ENCODE measurements around the gene ASMTL.
"Not testable (repeated sequence)": the region's sequence is repeated elsewhere in the genome, so short reads cannot be mapped to it uniquely, and the experiment has no call there.

ASMTL gene

DNA sequence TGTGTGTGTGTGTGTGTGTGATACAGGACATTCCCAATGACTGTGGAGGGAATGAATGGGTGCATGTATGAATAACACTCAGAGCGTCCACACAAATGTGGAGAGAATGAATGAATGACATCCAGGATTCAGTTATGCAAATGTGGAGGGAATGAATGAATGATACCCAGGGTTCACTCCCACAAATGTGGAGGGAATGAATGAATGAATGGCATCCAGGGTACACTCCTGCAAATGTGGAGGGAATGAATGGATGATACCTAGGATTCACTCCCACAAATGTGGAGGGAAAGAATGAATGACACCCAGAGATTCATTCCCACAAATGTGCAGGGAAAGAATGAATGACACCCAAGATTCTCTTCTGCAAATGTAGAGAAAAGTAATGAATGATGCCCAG, 36.0 kb upstream of the ASMTL start:
- Histone ChIP-seq H3K27me3 (ENCODE audit: control insufficient read depth in 1 of 2, insufficient read depth in 2 of 2, low read length in 2 of 2) (peaks cover 0 to 13% of the 10 kb centered on the region in 2 donors), H3K27ac (ENCODE audit: low read depth, low read length) (no peak overlapping the region), H3K4me1 (ENCODE audit: insufficient read depth, low read length) (no peaks in the 10 kb centered on the region), H3K9ac (ENCODE audit: low read length) (no peak overlapping the region), H3K4me3 (ENCODE audit: low read depth in 1 of 2, low read length in 2 of 2) (no peak overlapping the region), H3K36me3 (ENCODE audit: insufficient read depth, low read length) (no peaks in the 10 kb centered on the region), H3K9me3 (ENCODE audit: low read length) (no peaks in the 10 kb centered on the region)

DNA sequence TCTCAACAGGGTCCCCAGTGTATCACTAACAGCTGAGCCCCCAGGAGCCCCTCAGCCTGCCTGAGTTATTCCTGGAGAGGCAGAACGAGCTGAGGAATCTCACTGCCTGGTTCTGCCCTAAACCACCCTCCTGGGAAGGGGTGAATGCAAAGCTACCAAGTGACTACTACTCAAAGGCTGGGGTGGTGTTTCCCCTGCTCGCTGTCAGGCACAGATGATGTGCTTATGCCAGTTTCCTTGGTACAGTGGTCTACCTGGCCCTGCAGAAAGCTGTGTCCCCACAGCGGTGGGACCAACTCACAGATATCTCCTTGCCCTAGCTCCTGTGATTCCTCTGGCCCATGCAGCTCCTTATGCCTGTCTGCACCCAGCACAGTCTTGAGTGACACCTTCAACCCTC, 35.4 kb upstream of the ASMTL start:
- Histone ChIP-seq H3K27ac (ENCODE audit: low read depth, low read length) (no peak overlapping the region), H3K9ac (ENCODE audit: low read length) (no peak overlapping the region)

DNA sequence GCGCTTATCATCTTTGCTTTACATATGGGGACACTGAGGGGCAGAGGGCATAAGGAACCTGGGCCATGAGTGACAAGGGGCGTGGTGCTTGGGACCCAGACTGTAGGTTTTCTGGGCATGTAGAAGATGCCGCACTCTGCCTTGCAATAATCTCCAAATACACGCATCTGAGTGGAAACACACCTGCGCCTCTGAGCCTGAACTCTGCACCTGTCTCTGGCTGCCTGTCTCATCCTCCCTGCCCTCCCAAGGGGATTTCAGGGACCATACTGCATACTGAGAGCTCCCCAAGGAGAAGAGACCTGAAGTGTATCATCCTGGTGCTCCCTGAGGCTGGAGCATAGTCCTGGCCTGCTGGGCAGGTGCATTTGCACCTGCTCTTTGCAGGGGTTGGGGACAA, 34.7 kb upstream of the ASMTL start:
- Histone ChIP-seq H3K27ac (ENCODE audit: low read depth, low read length) (no peak overlapping the region), H3K4me3 (ENCODE audit: low read depth in 1 of 2, low read length in 2 of 2) (no peak overlapping the region), H3K36me3 (ENCODE audit: insufficient read depth, low read length) (no peaks in the 10 kb centered on the region), H3K9me3 (ENCODE audit: low read length) (no peaks in the 10 kb centered on the region), H3K9ac (ENCODE audit: low read length) (no peak overlapping the region), H3K4me1 (ENCODE audit: insufficient read depth, low read length) (no peaks in the 10 kb centered on the region), H3K27me3 (ENCODE audit: control insufficient read depth in 1 of 2, insufficient read depth in 2 of 2, low read length in 2 of 2) (peaks cover 0 to 13% of the 10 kb centered on the region in 2 donors)

More for the DNA sequence above, 35.4 kb upstream of the ASMTL start:
- Histone ChIP-seq H3K9me3 (ENCODE audit: low read length) (no peaks in the 10 kb centered on the region), H3K4me3 (ENCODE audit: low read depth in 1 of 2, low read length in 2 of 2) (no peak overlapping the region), H3K27me3 (ENCODE audit: control insufficient read depth in 1 of 2, insufficient read depth in 2 of 2, low read length in 2 of 2) (peaks cover 0 to 13% of the 10 kb centered on the region in 2 donors), H3K4me1 (ENCODE audit: insufficient read depth, low read length) (no peaks in the 10 kb centered on the region), H3K36me3 (ENCODE audit: insufficient read depth, low read length) (no peaks in the 10 kb centered on the region)

DNA sequence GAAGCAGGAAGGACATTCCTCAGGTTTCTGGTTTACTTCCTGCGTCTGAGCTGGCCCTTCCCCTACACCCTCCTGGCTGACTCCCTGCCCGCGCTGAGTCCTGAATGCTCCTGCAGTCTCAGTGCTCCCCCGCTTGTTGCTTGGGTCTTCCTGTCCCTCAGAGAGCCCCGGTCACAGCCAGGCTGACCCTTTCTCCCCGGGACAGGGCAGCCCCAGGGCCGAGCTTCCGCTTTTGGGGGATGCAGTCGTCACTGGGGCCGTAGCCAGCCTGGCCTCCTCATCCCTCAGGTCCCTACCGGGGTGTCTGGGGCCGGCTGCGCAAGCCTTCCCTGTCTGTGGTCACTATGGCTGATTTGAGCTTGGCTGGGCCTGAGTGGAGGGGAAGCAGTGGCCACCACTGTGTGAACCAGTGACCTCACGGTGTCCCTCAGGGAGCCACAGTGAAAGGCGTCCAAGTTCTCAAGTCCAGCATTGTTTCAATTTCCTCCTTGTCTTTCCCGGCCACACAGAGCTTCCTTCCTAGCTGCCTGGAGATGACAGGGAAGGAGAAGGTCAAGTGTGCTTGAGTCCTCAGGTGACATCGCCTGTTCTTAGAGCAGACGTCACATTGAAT, 34.1 kb upstream of the ASMTL start:
- no peaks in the 10 kb centered on the region for H3K4me1 ChIP-seq (ENCODE audit: insufficient read depth, low read length)
- no peak overlapping the region for H3K27ac ChIP-seq (ENCODE audit: low read depth, low read length)
- no peak overlapping the region for H3K9ac ChIP-seq (ENCODE audit: low read length)
- H3K36me3 ChIP-seq (ENCODE audit: insufficient read depth, low read length) = no peaks in the 10 kb centered on the region
- peaks cover 0 to 13% of the 10 kb centered on the region in 2 donors for H3K27me3 ChIP-seq (ENCODE audit: control insufficient read depth in 1 of 2, insufficient read depth in 2 of 2, low read length in 2 of 2)
- no peak overlapping the region for H3K4me3 ChIP-seq (ENCODE audit: low read depth in 1 of 2, low read length in 2 of 2)
- no peaks in the 10 kb centered on the region for H3K9me3 ChIP-seq (ENCODE audit: low read length)

DNA sequence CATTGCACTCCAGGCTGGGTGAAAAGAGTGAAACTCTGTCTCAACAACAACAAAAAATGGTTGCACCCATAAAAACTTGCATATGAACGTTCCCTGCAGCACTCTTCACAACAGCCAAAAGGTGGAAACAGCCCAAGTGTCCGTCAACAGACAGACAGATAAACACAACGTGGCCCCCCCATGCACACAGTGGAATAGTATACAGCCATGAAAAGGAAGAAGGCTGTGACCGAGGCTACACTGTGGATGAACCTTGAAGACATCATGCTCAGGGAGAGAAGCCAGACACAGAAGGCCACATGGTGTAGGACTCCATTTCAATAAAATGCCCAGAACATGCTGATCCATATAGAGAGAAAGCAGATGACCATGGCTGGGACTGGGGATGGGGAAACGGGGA, 33.5 kb upstream of the ASMTL start:
- no peak overlapping the region for H3K27ac ChIP-seq (ENCODE audit: low read depth, low read length)
- H3K4me3 ChIP-seq (ENCODE audit: low read depth in 1 of 2, low read length in 2 of 2) = no peak overlapping the region
- no peaks in the 10 kb centered on the region for H3K9me3 ChIP-seq (ENCODE audit: low read length)
- H3K27me3 ChIP-seq (ENCODE audit: control insufficient read depth in 1 of 2, insufficient read depth in 2 of 2, low read length in 2 of 2) = peaks cover 0 to 13% of the 10 kb centered on the region in 2 donors
- no peaks in the 10 kb centered on the region for H3K36me3 ChIP-seq (ENCODE audit: insufficient read depth, low read length)
- no peaks in the 10 kb centered on the region for H3K4me1 ChIP-seq (ENCODE audit: insufficient read depth, low read length)
- H3K9ac ChIP-seq (ENCODE audit: low read length) = no peak overlapping the region

GRCh38 chrX:1485033-1485432, 32.3 kb upstream of the ASMTL start:
- Histone ChIP-seq H3K36me3 (ENCODE audit: insufficient read depth, low read length) (no peaks in the 10 kb centered on the region), H3K4me3 (ENCODE audit: low read depth in 1 of 2, low read length in 2 of 2) (no peak overlapping the region), H3K9ac (ENCODE audit: low read length) (no peak overlapping the region), H3K9me3 (ENCODE audit: low read length) (peaks cover 2% of the 10 kb centered on the region), H3K4me1 (ENCODE audit: insufficient read depth, low read length) (no peaks in the 10 kb centered on the region), H3K27me3 (ENCODE audit: control insufficient read depth in 1 of 2, insufficient read depth in 2 of 2, low read length in 2 of 2) (peaks cover 0 to 13% of the 10 kb centered on the region in 2 donors), H3K27ac (ENCODE audit: low read depth, low read length) (no peak overlapping the region)

DNA sequence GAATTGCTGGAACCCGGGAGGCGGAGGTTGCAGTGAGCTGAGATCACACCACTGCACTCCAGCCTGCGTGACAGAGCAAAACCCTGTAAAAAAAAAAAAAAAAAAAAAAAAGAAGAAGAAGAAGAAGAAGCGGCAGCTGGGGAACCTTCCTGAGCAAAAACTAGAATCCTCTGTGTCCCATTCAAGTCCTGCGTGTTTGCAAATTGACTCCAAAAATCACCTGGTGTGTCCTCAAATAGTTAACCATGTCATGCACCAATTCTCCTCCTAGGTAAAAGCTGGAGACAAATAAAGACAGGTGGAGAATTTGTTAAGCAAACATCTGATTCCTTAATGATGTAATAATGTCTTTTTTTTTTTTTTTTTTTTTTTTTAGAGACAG, 31.9 kb upstream of the ASMTL start:
- H3K4me1 ChIP-seq (ENCODE audit: insufficient read depth, low read length) = no peaks in the 10 kb centered on the region

DNA sequence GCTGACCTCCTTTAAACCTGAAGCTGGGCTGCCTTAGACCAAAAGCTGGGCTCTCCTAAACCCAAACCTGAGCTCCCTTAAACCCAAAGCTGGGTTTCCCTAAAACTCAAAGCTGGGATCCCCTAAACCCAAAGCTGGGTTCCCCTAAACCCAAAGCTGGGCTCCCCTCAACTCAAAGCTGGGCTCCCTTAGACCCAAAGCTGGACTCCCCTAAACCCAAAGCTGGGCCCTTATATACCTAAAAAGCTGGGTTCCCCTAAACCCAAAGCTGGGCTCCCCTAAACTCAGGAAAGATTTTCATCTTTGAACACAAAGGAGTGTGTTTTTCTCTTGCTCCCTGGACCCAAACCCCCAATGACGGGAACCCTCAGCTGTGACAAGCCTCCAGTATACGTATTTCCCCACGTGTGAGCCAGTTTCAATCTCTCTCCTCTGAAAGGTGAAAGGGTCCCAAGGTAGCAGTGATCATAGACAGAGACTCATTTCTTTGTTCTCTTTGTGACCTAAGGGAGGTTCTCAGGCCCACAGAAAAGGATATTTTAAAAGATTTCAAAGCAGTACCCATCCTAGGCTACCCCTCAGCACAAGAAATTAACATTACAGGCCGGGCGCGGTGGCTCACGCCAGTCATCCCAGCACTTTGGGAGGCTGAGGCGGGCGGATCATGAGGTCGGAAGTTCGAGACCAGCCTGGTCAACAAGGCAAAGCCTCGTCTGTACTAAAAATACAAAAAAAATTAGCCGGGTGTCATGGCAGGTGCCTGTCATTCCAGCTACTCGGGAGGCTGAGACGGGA, 31.3 kb upstream of the ASMTL start:
- Histone ChIP-seq H3K36me3 (ENCODE audit: insufficient read depth, low read length) (no peaks in the 10 kb centered on the region), H3K9ac (ENCODE audit: low read length) (no peak overlapping the region), H3K4me3 (ENCODE audit: low read depth in 1 of 2, low read length in 2 of 2) (no peak overlapping the region), H3K4me1 (ENCODE audit: insufficient read depth, low read length) (no peaks in the 10 kb centered on the region), H3K27ac (ENCODE audit: low read depth, low read length) (no peak overlapping the region), H3K27me3 (ENCODE audit: control insufficient read depth in 1 of 2, insufficient read depth in 2 of 2, low read length in 2 of 2) (peaks cover 0 to 13% of the 10 kb centered on the region in 2 donors), H3K9me3 (ENCODE audit: low read length) (peaks cover 3% of the 10 kb centered on the region)

More for the DNA sequence above, 31.9 kb upstream of the ASMTL start:
- Histone ChIP-seq H3K27me3 (ENCODE audit: control insufficient read depth in 1 of 2, insufficient read depth in 2 of 2, low read length in 2 of 2) (peaks cover 0 to 13% of the 10 kb centered on the region in 2 donors), H3K9ac (ENCODE audit: low read length) (no peak overlapping the region), H3K9me3 (ENCODE audit: low read length) (peaks cover 3% of the 10 kb centered on the region), H3K4me3 (ENCODE audit: low read depth in 1 of 2, low read length in 2 of 2) (no peak overlapping the region), H3K36me3 (ENCODE audit: insufficient read depth, low read length) (no peaks in the 10 kb centered on the region), H3K27ac (ENCODE audit: low read depth, low read length) (no peak overlapping the region)

GRCh38 chrX:1482530-1482928, 29.8 kb upstream of the ASMTL start:
- H3K4me1 ChIP-seq (ENCODE audit: insufficient read depth, low read length); H3K27ac ChIP-seq (ENCODE audit: low read depth, low read length); H3K36me3 ChIP-seq (ENCODE audit: insufficient read depth, low read length); H3K9ac ChIP-seq (ENCODE audit: low read length); H3K9me3 ChIP-seq (ENCODE audit: low read length); H3K4me3 ChIP-seq (ENCODE audit: low read depth in 1 of 2, low read length in 2 of 2): not testable (repeated sequence)
- peaks cover 0 to 13% of the 10 kb centered on the region in 2 donors for H3K27me3 ChIP-seq (ENCODE audit: control insufficient read depth in 1 of 2, insufficient read depth in 2 of 2, low read length in 2 of 2)

- no peak overlapping the region for H3K9ac ChIP-seq (ENCODE audit: low read length)
- H3K36me3 ChIP-seq (ENCODE audit: insufficient read depth, low read length) = no peaks in the 10 kb centered on the region
- peaks cover 3% of the 10 kb centered on the region for H3K9me3 ChIP-seq (ENCODE audit: low read length)
- H3K27me3 ChIP-seq (ENCODE audit: control insufficient read depth in 1 of 2, insufficient read depth in 2 of 2, low read length in 2 of 2) = peaks cover 0 to 10% of the 10 kb centered on the region in 2 donors
- no peaks in the 10 kb centered on the region for H3K4me1 ChIP-seq (ENCODE audit: insufficient read depth, low read length)
- no peak overlapping the region for H3K27ac ChIP-seq (ENCODE audit: low read depth, low read length)
- no peak overlapping the region for H3K4me3 ChIP-seq (ENCODE audit: low read depth in 1 of 2, low read length in 2 of 2)
Observed at GRCh38 chrX:1481636-1482529, 29.2 kb upstream of the ASMTL start.

- Histone ChIP-seq H3K4me1 (ENCODE audit: insufficient read depth, low read length) (no peaks in the 10 kb centered on the region), H3K9me3 (ENCODE audit: low read length) (peaks cover 3% of the 10 kb centered on the region), H3K4me3 (ENCODE audit: low read depth in 1 of 2, low read length in 2 of 2) (no peak overlapping the region), H3K36me3 (ENCODE audit: insufficient read depth, low read length) (no peaks in the 10 kb centered on the region), H3K27ac (ENCODE audit: low read depth, low read length) (no peak overlapping the region), H3K27me3 (ENCODE audit: control insufficient read depth in 1 of 2, insufficient read depth in 2 of 2, low read length in 2 of 2) (no peaks in the 10 kb centered on the region), H3K9ac (ENCODE audit: low read length) (no peak overlapping the region)
Observed at GRCh38 chrX:1480082-1480785, 27.5 kb upstream of the ASMTL start.
